Inferior parietal cortex (tissue), 1 donor: Measurements from ENCODE around the gene CTDSPL.

Source experiments
- DNase-seq: peaks from one replicate; pipeline ENCODE4 v3.0.0-alpha.2; 2016; ENCODE audit errors: extremely low spot score

Gene CTDSPL

DNA sequence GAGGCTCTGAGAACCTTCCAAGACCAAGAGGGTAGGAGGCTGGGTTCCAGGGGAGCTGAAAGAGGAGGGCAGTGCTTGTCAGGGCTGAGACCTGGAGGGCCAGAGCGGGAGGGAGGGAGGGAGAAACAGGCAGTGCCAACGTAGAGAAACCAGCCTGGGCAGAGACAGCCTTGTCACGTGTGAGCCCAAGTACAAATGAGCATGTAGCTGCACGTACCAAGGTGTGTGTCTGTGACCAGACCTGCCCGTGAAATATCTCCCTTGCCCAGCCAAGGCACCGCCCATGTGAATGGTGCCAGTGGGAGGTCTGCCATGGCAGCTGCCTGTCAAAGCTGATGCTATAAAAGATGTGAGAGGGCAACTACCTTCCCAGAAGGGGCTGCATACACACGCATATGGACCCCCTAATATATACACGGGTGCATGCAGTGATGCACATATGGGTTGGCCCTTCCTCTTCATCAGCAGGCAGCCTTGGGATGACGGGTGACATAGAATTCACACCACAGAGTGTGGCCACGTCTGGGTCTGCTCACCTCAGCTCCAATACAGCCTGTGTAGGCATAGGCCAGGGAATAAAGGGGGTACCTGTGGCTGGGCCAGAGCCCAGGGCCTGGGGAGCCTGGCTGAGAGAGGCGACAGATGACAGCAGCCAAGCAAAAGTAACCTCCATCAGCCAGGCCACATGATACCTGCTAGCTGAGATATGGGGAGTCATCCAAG is 7.8 kb upstream of the CTDSPL start:
- DNase-seq: no peak

DNA sequence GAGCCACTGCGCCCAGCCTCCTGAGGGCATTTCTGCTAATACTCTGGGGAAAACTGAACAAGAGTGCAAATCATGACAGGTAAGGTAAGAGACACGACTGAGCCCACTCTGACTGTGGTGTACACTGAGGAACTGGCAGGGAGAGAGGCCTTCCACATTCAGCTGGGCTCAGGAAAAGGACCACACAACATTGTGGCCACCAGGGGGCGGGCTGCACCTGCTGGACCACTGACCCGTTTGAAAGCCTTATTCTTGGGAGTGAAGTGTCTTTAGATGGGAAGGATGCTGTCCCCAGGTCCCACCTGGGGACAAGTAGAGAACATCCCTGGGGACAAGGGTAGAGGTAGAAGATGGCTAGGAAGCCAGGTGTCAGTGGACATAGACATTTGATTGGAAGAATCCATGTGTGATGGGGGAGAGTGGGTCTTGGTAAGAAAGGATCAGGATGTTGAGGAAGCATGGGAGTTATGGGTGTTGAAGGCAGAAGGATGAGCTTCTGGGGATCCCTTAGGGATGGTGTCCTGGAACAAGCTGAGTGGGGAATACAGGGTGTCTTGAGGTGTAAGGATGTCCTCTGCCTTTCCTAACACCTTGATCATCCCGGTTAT is 6.2 kb upstream of the CTDSPL start:
- DNase-seq: peak; percentile 89

DNA sequence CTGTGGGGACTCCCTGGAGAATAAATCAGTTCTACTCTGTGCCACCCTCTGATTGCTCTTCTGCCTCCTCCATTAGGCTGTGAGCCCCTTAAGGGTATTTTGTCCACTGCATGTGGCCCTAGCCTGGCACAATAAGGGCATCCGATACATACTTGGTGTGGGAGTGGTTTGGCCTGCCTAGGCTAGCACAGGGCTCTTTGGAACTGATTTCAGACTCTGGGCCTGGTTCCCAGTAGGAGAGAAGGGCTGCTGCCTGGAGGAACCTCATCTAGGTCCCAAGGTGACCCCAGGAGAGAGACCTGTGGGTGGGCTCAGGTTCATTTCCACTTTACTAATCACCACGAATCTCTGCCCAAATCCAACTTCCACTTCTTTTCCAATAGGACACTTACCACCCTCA is 5.3 kb upstream of the CTDSPL start:
- DNase-seq: no peak

DNA sequence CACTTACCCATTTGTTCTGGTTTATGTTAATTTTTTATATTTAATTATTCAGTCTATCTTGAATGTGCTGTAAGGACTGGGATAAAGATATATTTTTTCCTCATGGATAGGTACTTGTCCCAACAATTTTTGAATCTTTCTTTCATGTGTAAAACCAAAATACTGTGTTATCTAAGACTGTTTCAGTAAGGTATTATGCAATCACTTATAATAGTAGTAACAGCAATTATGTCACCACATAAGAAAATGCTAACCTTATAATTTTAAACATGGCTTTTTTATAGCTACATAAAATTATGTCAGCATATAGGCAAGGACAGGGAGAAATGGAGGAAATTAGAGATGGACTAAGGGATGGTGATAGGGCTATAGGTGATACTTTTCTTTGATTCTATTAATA is 2.9 kb upstream of the CTDSPL start:
- no peak for DNase-seq

DNA sequence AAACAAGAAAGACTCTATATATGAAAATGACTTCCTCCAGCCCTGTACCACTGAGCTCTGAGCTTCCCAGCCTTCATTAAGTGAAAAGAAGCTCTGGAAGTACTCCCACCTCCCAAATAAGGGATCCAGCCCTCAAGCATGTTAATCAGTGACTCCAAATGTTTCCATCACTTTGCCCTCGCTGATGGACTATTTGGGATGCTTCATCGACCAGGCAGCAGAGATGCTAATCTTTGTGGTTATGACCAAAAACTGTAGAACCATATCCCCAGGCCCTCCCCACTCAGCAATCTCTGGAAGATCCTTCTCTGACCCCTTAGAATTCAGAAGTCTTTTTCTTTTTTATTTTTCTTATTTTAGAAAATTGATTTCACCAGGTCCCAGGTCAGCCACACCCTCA is 2.3 kb upstream of the CTDSPL start:
- no peak for DNase-seq

DNA sequence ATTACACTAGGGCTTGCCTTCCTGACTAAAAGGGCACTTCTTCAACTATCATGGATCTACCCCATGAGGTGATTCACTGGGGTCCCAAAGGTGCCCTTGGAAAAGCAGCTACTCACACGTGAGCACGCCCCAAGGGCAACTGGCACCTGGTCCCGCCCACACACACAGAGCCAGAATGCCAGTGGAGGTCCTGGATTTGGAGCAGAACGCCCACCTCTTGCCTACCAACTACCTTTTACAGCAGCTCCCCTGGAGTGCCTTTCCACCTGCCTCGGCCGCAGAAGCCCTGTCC is 1.8 kb upstream of the CTDSPL start:
- DNase-seq: no peak

DNA sequence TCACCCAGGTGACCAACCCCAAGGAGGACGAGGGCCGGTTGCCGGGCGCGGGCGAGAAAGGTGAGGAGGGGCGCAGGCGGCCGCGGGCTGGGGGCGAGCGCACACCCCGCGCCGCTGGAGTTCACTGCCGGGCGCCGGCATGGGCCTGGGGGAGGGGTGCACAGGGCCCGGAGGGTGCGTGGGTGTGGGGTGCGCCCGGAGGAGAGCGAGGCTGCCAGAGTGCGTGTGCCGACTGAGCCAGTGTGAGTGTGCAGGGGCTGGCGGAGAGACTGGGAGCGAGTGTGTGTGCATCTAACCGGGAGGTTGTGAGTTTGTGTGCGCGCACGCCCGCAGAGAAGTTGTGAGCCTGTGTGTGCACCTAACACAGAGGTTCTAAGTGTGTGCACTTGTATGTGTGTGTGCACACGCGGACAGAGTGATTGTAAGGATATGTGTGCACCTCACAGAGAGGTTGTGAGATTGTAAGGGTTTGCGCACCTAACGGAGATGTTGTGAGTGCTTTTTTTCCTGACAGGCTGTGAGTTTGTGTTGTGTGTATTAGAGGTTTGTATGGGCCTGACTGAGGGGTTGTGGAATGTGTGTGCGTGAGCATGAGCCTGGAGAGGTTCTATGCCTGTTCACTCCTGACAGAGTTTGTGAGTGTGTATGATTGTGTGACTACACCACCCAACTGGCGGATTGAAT is 681 bp downstream of the CTDSPL start:
- no peak for DNase-seq

DNA sequence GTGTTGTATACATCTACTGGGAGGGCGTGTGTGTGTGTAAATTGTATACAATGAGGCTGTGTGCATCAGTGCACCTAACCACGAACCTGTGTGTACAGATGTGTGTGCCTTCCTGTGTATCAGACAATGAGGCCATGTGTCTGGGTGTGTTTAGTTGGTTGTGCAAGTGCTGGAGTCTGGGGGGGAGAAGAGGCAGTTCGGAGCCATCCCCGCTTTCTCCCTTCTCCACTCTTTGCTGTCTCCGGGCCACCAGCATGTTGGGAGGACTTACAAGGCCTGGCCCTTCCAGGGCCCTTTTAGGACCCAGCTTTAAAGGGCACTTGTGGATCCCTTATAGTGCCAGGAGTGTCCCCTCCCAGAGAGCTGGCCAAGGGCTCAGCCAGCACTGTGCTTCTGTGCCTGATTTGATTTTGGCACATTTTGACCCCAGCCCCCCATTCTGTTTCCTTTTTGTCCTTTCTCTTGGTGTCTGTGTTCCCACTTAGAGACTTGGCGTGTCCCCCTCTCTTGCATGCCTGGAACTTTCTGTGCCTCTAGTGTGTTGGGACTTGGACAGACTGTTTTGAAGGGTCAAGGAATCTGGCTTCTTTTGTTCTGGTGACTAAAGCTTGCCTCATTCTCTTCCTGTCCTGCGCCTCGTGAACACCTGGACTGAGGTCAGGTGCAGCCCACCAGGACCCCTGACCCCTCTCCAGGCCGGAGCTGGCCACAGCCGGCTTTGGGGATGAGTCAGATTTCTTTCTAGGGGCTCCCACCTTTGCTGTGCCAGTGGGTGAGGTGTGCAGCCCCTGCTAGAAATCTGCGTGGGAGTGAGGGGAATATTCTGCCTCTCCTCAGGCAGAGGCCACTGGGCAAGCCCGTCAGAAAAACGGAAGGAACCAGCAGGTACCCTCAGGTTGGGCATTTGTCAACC is 1.5 kb downstream of the CTDSPL start:
- no peak for DNase-seq

DNA sequence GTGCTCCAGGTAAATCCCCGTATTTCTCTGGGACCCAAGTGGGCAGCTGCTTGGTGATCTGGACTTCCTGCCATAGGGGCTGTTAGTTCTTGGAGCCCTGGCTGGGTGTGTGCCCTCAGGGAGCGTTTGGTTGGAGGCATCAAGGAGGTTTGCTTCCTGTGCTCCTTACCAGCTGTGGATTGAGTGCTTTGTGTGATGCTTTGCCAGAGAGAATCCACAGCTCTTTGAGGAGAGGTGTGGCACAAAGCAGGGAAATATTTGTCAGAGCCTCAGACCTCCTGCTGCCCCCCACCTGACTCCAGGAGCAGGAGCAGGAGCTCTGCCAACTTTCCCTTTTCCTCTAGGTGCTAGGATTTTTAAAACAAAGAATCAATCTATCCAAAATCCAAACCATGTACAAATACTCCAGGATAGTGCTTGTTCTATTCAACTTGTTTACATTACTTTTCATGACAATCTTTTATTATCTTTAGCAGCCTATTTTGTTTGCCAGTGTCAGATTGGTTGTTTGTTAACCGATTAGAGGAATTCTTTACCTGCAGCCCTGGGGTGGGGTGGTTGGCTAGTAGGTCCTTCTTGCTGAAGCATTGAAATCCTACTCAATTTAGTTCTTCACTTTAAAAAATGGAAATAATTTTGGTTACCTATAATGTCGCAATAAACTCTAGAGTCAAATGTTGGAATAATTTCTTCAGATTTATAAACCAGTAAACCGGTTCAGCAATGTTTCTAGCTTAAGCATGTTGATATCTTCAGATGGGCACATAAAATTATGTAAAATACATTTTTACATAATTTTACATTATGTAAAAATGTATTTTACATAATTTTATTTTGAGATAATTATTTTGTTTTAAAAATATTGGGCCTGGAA is 2.5 kb downstream of the CTDSPL start:
- DNase-seq: no peak

DNA sequence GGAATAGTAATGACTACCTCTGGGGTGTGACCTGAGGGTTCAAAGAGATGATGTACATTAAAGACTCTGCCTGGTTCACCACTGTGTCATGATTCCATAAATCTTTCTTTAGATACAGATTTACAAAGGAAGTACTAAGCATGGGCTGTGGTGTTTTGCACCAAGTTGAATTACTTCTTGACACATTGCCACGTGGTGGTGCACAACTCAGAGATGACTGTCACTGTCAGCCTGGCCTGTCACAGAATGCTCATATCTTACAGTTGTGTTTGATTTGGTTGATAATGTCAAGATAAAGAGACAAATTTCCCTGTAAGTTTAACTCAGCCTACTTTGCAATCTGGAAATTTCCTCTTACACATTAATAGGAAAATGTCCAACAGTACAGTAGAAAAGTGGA is 3.2 kb downstream of the CTDSPL start:
- DNase-seq: no peak

DNA sequence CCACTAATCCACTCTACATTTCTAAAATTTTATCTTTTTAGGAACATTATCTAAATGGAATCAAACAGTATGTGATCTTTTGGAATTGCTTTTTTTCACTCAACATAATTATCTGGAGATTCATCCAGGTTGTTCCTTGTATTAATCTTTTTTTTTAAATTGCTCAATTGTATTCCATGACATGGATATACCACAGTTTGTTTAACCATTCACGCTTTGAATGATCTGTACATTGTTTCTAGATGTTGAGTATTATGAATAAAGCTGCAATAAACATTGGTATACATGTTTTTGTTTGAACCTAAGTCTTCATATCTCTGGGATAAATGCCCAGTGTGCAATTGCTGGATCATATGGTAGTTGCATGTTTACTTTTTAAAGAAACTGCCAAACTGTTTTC is 5.5 kb downstream of the CTDSPL start:
- DNase-seq: no peak

DNA sequence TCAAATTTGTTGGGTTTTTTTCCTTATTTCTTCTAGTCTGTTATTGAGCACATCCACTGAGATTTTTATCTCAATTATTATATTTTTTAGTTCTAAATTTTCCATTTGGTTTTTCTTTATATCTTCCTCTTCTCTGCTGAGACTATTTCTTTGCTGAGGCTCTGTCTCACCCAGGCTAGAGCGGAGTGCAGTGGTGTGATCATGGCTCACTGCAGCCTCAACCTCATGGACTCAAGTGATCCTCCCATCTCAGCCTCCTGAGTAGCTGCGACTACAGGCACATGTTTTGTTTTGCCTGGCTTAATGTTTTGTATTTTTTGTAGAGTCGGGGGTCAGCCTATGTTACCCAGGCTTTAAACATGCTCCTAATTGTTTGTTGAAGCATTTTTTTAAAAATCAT is 10.2 kb downstream of the CTDSPL start:
- no peak for DNase-seq

DNA sequence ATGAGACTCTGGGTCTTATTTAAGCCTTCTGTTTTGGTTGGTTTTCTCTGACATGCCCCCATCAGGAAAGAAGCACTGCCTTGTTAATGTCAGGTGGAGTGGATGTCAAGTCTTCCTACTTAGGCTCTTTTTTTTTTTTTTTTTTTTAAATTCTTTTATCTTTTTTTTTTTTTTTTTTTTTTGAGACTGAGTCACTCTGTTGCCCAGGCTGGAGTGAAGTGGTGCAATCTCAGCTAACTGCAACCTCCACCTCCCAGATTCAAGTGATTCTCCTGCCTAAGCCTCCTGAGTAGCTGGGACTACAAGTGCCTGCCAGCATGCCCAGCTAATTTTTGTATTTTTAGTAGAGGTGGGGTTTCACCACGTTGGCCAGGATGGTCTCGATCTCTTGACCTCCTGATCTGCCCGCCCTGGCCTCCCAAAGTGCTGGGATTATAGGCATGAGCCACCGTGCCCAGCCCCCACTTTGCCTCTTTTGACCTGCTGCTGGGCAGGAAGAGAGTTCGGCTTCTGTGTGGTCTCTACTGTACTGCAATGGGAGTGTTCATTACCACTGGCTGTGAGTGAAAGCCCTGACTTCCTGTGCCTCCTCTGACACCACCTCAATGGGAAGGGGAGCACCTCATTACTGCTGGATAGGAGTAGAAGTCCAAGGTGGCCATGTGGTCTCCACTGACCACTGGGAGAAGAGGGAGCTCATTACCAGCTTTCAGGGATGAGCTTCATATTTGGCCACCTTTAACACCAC is 10.9 kb downstream of the CTDSPL start:
- DNase-seq: no peak

DNA sequence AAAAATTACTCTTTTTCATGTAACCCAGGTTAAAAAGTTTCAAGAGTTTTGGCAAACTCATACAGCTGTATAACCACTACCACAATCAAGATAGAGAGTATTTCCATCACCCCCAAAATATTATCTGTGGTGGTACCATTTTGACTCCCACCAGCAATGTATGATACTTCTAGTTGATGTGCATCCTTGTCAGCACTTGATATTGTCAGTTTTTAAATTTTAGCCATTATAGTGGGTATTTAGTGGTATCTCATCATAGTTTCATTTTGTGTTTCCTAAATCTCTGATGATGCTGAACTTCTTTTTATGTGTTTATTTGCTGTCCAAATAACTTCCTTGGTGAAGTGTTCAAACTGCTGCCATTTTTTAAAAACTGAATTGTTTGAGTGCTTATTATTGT is 14.6 kb downstream of the CTDSPL start:
- no peak for DNase-seq

DNA sequence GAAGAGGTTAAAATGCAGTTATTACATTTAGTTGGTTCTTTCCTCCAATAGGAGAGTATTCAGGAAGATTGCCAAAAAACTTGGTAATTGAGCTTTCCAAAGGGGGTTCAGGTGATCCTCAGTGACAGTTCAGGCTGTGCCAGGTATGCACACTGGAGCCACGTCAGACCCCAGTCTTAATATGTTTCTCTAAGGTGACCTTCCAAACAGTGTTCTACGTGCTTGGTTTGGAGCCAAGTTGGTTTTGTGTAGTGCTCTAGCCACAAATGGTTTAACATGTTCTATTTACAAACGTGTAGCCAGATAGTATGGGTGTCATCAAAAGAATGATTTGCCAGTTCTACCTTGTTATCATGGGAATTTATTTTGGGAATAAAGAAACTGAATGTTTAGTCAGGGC is 21.0 kb downstream of the CTDSPL start:
- DNase-seq: no peak

DNA sequence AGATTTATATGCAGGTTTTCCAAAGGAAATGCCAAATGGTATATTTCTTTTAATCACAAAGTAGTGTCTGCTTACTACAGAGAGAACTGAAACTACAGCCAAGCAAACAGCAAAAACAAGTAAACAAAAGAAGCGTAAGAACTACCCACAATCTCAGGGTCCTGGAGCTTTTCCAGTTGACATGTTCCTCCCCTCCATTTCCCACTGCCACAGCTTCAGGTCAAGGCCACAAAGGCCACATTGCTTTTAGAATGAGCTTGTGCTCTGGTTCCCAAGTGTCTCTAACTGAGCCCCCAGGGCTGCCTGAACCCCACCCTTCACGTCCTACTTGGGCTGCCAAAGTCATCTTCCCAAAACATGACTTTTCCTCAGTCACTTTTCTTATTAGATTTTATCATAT is 24.1 kb downstream of the CTDSPL start:
- no peak for DNase-seq

DNA sequence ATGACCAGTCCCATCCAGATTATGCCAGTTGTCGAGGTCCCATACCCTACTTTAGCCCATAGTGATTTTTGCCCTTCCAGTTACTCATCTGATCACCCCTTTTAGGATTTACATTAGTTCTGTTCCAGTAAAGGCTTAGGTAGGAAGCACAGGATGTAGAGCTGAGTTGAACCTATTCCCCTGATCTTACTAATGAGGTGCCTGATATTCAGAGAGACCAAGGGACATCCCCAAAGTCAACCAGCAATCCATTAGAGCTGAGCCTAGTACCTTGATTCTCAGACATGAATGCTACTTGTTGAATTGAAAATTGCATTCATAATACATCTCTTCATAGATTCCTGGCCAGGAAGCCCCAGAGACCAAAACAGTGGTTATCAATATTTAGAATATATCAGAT is 24.7 kb downstream of the CTDSPL start:
- no peak for DNase-seq

DNA sequence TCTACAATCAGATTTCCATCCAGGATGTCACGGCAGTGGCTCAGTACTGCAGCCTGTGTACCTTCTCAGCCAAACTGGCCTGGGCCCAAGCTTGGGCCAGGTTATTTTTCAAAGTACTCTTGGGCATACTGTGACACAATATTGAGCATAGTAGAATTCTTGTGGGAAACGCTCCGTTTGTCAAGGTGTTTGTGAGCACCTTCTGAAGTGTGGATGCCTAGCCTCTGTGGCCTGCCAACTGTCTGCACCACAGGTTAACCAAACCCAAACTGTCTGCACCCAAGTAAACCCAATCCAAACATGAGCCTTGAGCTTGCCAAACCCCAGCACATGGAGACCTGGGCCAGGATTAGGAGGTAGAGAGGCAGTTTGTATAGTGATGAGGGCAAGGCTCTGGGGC is 25.4 kb downstream of the CTDSPL start:
- no peak for DNase-seq

DNA sequence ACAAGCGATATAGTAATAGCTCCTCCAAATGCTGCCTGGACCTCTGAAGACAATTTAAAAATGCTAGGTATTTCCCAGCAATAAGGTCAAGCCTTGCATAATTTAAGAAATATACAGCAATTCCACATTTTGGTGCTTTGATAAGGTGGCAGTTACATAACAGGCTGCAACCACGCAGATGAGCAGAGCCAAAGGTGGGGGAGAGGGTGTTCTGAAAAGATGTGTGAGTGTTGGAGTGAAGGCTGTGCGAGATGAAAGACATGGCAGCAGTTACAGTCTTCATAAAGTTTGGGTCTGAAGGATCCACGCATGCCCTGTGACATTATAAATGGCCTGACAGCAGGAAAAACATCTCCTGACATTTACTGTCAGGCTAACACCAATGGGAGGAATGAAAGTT is 26.1 kb downstream of the CTDSPL start:
- no peak for DNase-seq

DNA sequence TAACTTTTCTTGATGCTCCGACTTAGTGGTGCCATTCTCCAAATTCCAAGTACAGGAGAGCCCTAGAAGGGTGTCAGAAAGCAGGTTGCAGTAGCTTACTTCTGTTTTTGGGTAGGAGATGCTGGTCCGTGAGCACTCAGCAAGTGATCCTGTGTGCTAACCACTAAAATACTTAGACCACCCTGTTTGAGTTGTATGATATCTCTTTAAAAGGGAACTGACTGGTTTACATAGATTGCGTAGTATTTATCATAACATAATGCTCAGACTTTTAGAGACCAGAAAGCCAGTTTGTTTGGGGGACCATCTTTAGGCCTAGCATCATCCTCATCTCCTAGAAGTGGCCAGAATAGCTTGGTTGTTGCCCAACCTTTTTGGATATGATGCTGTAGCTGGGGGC is 26.7 kb downstream of the CTDSPL start:
- no peak for DNase-seq

DNA sequence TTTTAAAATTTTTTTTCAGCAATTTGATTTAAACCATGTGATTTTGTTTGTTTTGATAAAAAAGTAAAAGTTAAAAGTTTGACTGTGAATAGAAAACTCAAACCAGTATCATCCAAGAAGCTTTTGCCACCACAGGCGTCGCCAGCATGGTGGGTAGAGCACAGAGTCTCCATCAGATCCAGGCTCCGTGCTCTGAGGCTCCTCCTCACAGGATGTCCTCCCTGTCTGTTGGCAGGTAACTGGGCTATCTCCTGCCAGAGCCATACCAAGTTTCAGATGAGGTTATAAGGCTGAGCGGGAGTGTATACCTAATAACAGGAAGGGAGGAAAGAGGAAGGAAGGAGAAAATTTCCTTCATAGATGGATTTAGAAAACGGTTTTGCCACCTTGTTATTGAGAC is 28.8 kb downstream of the CTDSPL start:
- no peak for DNase-seq
